ENCODE results near the gene USP44.

USP44 gene

DNA sequence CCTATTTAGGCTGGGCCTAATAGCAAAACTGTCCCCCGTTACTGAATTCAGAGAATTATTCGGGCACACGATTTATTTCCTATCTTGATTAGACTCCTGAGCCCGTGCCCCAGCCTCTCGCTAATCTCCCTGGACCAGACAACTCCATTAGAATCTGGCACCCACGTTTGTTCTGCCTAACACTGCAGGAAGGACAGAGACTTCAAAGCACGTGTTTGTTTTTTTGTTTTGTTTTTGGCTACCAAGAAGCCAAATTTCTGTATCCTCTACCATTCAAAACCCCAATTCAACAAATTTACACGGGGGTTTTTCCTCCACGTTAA is 4.8 kb downstream of the USP44 start:
- Histone ChIP-seq H3K4me2 (ENCODE audit: low read length) (no peak overlapping the region), H3K4me3 (ENCODE audit: low read length) (no peak overlapping the region)

DNA sequence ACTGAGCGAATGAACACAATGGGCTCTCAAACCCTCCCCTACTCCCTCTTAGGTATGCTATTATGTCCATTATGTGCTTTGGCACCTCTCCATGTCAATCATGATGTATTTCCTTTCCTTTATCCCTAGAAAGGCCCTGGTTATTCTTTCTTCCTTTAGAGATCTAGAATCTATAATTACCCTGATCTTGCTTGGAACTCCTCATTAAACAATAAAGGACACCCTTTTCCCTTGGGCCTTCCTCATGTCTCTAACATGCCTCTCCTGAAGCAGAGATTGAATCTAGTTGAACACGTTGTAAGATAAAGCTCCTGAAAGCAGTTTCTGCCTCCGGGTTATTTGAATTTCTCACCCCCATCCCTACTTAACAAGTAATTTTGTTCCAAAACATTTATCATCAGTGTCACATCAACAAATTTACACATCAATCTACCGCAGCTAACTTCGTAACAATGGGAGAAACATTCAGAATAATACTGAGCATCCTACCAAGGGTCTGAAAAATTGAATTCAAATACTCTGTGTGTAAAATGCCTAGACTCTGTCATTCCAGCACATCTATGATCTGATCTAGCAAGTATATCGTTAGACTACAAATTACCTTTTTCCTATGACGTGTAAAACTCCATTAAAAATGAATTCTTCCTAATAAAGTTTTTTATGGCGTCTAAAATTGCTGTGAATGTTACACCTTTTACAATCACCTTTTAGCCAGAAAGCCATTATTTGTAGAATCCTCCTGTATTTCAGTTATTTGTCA is 5.4 kb downstream of the USP44 start:
- Histone ChIP-seq H3K9me3 (ENCODE audit: control insufficient read depth, insufficient read depth, low read length) (peaks cover 11% of the 10 kb centered on the region; the same call in 1 of the 2 replicates), H3K4me2 (ENCODE audit: low read length) (no peak overlapping the region), H3K9me2 (replicated peaks; ENCODE audit: control insufficient read depth, low read length) (no peaks in the 10 kb centered on the region), H3F3A (ENCODE audit: control insufficient read depth, insufficient read depth) (no peaks in the 10 kb centered on the region), H3K36me3 (ENCODE audit: control insufficient read depth, low read length) (no peaks in the 10 kb centered on the region), H3K79me2 (ENCODE audit: control insufficient read depth, low read length) (no peaks in the 10 kb centered on the region), H3K27ac (ENCODE audit: low read depth, low read length) (no peak overlapping the region), H3K4me1 (ENCODE audit: control insufficient read depth, low read length) (no peaks in the 10 kb centered on the region), H4K20me1 (ENCODE audit: control insufficient read depth, insufficient read depth, low read depth, low read length) (no peaks in the 10 kb centered on the region), H3K27me3 (ENCODE audit: control insufficient read depth, low read length) (no peaks in the 10 kb centered on the region), H3K4me3 (ENCODE audit: low read length) (no peak overlapping the region)
- TF ChIP-seq, protein P1, sequence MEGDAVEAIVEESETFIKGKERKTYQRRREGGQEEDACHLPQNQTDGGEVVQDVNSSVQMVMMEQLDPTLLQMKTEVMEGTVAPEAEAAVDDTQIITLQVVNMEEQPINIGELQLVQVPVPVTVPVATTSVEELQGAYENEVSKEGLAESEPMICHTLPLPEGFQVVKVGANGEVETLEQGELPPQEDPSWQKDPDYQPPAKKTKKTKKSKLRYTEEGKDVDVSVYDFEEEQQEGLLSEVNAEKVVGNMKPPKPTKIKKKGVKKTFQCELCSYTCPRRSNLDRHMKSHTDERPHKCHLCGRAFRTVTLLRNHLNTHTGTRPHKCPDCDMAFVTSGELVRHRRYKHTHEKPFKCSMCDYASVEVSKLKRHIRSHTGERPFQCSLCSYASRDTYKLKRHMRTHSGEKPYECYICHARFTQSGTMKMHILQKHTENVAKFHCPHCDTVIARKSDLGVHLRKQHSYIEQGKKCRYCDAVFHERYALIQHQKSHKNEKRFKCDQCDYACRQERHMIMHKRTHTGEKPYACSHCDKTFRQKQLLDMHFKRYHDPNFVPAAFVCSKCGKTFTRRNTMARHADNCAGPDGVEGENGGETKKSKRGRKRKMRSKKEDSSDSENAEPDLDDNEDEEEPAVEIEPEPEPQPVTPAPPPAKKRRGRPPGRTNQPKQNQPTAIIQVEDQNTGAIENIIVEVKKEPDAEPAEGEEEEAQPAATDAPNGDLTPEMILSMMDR (IDR thresholded peaks at IDR 0.05; ENCODE audit: low read depth, low read length, poor library complexity, severe bottlenecking) = no peak
- no peak for TF ChIP-seq EZH2phosphoT487 (IDR thresholded peaks at IDR 0.05; ENCODE audit: borderline replicate concordance, low read length)

More for the DNA sequence above, 4.8 kb downstream of the USP44 start:
- H3K27ac ChIP-seq (ENCODE audit: low read depth, low read length) = no peak overlapping the region
- no peaks in the 10 kb centered on the region for H3K4me1 ChIP-seq (ENCODE audit: control insufficient read depth, low read length)
- peaks cover 11% of the 10 kb centered on the region; the same call in 1 of the 2 replicates for H3K9me3 ChIP-seq (ENCODE audit: control insufficient read depth, insufficient read depth, low read length)
- H3K27me3 ChIP-seq (ENCODE audit: control insufficient read depth, low read length) = no peaks in the 10 kb centered on the region
- H3K9me2 ChIP-seq (replicated peaks; ENCODE audit: control insufficient read depth, low read length) = no peaks in the 10 kb centered on the region
- H3K36me3 ChIP-seq (ENCODE audit: control insufficient read depth, low read length) = no peaks in the 10 kb centered on the region
- H3F3A ChIP-seq (ENCODE audit: control insufficient read depth, insufficient read depth) = no peaks in the 10 kb centered on the region
- TF ChIP-seq, protein P1 (IDR thresholded peaks at IDR 0.05; ENCODE audit: low read depth, low read length, poor library complexity, severe bottlenecking) = no peak
- TF ChIP-seq EZH2phosphoT487 (IDR thresholded peaks at IDR 0.05; ENCODE audit: borderline replicate concordance, low read length) = no peak
- H4K20me1 ChIP-seq (ENCODE audit: control insufficient read depth, insufficient read depth, low read depth, low read length) = no peaks in the 10 kb centered on the region
- no peaks in the 10 kb centered on the region for H3K79me2 ChIP-seq (ENCODE audit: control insufficient read depth, low read length)

DNA sequence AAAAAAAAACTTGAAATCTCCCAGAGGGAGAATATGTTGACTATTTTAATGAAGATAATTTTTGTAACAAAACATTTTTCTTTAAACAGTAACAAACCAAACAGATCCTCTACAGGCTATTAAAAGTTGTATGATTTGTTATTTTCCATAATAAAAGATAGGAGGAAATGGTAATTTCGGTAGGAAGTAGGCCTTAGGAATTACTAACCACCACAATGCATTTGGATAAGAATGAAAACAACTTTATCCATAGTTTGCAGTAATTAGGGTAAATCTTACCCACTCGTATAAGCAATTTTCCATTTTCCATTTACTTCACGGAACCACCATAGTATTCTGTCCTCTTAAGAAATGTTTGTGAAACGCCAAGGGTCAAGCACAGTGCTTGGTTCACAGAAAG is 6.0 kb downstream of the USP44 start:
- TF ChIP-seq, protein P1 (IDR thresholded peaks at IDR 0.05; ENCODE audit: low read depth, low read length, poor library complexity, severe bottlenecking) = no peak
- TF ChIP-seq EZH2phosphoT487 (IDR thresholded peaks at IDR 0.05; ENCODE audit: borderline replicate concordance, low read length) = no peak
- H3K79me2 ChIP-seq (ENCODE audit: control insufficient read depth, low read length) = no peaks in the 10 kb centered on the region
- no peaks in the 10 kb centered on the region for H3K9me2 ChIP-seq (replicated peaks; ENCODE audit: control insufficient read depth, low read length)
- no peak overlapping the region for H3K27ac ChIP-seq (ENCODE audit: low read depth, low read length)
- H3K4me3 ChIP-seq (ENCODE audit: low read length) = no peak overlapping the region
- H4K20me1 ChIP-seq (ENCODE audit: control insufficient read depth, insufficient read depth, low read depth, low read length) = no peaks in the 10 kb centered on the region
- peaks cover 11% of the 10 kb centered on the region; the same call in 1 of the 2 replicates for H3K9me3 ChIP-seq (ENCODE audit: control insufficient read depth, insufficient read depth, low read length)
- no peaks in the 10 kb centered on the region for H3K4me1 ChIP-seq (ENCODE audit: control insufficient read depth, low read length)
- no peaks in the 10 kb centered on the region for H3F3A ChIP-seq (ENCODE audit: control insufficient read depth, insufficient read depth)
- H3K4me2 ChIP-seq (ENCODE audit: low read length) = no peak overlapping the region
- no peaks in the 10 kb centered on the region for H3K27me3 ChIP-seq (ENCODE audit: control insufficient read depth, low read length)
- H3K36me3 ChIP-seq (ENCODE audit: control insufficient read depth, low read length) = no peaks in the 10 kb centered on the region
